Measurements from ENCODE around the gene TBC1D2B.
"Not testable (repeated sequence)": the region's sequence is repeated elsewhere in the genome, so short reads cannot be mapped to it uniquely, and the experiment has no call there.

TBC1D2B gene

GRCh38 chr15:77985031-77985930 lies 92.2 kb downstream of the TBC1D2B start:
- DNase-seq: no peak

GRCh38 chr15:77984446-77984861 lies 93.1 kb downstream of the TBC1D2B start:
- no peak for DNase-seq

DNA sequence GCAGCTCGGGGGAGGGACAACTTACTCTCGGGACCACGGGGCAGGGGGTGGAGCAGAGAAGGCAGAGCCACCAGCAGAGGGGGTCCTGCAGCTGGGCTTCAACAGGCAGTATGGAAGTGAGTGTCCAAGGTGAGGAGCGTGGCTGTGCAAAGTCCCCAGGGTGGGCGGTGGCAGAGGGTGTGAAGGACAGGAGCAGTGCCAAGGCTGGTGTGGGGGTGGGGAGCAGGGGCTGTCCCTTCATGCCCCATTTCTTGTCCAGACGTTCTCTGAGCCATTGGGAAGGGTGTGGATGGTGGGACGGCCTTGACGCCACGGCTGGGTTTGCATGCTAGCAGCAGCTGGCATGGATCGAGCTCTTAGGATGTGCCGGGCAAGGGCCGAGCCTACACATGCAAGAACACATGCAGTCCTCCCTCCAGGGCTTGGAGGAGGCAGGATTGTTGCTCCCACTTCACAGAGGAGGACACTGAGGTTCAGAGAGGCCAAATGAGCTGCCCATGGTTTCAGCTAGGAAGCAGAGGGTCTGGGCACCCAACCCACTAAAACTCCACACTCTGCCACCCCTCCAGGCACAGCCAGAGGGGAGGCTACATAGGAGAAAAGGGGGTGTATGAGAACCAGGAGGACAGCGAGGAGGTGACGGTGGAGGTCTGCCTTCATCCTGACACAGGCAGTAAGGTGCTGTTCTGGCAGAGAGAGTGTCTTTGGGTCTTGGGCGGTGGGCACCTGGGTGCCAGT lies 93.6 kb downstream of the TBC1D2B start:
- DNase-seq: no peak

GRCh38 chr15:77983091-77983707 lies 94.3 kb downstream of the TBC1D2B start:
- DNase-seq: no peak

GRCh38 chr15:77982127-77982490 lies 95.4 kb downstream of the TBC1D2B start:
- no peak for DNase-seq

DNA sequence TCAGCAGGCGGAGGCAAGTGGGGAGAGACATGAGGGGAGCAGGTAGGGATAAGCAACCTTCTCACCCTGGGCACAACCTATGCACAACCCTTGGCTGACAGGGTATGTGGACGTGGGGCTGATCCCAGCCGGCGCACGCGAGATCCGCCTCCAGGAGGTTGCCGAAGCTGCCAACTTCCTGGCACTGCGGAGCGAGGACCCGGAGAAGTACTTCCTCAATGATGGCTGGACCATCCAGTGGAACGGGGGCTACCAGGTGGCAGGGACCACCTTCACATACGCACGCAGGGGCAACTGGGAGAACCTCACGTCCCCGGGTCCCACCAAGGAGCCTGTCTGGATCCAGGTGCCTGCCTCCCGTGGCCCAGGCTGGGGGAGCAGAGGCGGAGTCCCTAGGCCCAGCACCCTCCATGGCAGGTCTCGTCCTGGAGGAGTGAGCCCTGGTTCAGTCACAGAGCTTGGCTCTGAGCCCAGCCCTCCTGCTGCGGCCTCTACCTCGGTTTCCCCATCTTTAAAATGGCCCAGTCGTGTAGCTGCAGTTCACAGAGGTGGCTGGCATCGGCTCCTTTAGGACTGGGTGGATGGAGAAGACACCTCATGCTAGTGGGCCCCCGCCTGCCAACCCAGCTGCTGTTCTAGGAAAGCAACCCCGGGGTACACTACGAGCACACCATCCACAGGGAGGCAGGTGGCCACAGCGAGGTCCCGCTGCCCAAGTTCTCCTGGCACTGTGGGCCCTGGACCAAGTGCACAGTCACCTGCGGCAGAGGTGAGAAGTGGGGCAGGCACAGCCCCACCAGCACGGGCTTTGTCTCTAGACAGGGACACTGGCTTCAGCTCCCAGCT lies 96.0 kb downstream of the TBC1D2B start:
- no peak for DNase-seq

GRCh38 chr15:77980674-77981073 lies 96.8 kb downstream of the TBC1D2B start:
- DNase-seq: not testable (repeated sequence)

DNA sequence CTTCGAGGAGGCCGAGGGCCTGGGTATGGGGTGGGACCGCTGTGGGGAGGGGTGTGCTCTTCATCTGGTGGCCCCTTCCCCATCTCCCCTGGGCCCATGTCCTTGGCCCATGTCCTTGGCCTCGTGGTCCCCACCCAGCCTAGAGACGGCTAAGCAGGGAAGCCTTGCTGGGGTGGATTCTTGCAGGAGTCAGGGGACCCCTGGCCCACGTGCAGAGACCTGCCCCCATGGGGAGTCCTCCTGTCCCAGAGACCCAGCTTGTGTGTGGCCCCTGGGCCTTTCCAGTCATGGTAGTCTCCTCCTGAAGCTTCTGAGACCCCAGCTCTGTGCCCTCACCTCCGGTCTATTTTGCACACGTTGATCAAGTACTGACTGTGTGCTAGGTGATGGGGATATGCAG lies 97.4 kb downstream of the TBC1D2B start:
- no peak for DNase-seq

DNA sequence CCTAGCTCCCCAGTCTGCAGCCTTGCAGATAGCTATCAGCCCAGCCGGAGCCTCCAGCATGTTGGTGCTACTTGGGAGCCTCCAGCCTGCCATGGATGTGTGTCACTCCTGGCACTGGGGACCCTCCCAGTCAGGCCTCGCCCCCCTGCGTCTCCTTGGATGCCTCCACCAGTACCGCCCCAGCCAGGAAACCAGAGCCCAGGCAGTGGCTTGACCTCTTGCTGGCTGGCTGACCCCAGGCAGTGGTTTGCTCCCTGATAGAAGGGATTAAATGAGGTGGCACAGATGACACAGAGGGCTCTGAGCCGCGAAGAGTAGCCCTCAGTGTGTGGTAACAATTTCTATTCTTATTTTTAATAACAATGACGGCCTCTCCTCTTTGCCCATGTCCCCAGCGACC lies 98.4 kb downstream of the TBC1D2B start:
- not testable (repeated sequence) for DNase-seq

DNA sequence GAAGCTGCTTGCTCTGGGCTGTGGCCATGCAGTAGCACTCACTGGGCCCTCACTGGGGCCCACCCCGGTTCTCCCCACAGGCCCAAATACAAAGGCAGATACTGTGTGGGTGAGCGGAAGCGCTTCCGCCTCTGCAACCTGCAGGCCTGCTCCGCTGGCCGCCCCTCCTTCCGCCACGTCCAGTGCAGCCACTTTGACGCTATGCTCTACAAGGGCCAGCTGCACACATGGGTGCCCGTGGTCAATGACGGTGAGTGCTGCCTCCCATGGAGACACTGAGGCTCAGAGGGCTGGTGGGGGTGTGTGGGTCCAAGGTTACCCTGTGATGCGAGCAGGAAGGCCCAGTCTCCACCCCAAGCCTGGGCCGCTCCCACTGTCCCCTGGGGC lies 98.8 kb downstream of the TBC1D2B start:
- not testable (repeated sequence) for DNase-seq

- DNase-seq: not testable (repeated sequence)
These were observed 99.4 kb downstream of the TBC1D2B start for GRCh38 chr15:77977903-77978758.

DNA sequence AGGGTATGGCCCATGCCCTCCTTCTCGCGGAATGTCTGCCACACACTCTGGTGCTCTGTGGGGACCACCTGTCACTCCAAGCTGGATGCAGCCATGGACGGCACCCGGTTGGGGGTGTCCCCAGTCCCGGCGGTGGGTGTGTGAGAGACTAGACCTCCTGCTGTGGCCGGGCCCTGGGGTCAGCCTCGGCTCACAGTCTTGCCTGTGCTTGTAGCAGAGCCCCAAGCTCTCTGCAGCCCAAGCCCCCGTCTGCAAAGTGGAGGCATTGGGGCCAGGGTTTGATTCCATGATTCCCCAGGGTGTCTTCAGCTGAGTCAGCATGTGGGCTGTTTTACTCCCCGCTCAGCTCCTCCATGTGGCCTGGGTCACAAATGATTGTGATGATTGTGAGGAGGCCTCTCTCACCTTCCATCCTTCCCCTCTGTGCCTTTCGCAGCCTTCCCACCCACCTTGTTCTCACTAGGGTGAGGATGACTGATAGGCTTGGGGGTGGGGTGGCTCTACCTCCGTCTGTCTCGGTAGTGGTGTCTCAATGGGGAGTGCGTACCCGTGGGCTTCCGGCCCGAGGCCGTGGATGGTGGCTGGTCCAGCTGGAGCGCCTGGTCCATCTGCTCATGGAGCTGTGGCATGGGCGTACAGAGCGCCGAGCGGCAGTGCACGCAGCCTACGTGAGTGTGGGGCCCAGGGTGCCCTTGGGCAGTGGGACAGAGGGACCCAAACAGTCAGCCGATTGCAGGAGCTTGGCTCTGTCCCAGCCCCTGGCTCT lies 100.6 kb downstream of the TBC1D2B start:
- not testable (repeated sequence) for DNase-seq

GRCh38 chr15:77976095-77976450 lies 101.4 kb downstream of the TBC1D2B start:
- DNase-seq: not testable (repeated sequence)

GRCh38 chr15:77975332-77976094 lies 102.0 kb downstream of the TBC1D2B start:
- no peak for DNase-seq

- DNase-seq: no peak
These were observed 102.8 kb downstream of the TBC1D2B start for GRCh38 chr15:77974416-77975331.

GRCh38 chr15:77974098-77974414 lies 103.5 kb downstream of the TBC1D2B start:
- DNase-seq: no peak

GRCh38 chr15:77973273-77974097 lies 104.0 kb downstream of the TBC1D2B start:
- DNase-seq: not testable (repeated sequence)

DNA sequence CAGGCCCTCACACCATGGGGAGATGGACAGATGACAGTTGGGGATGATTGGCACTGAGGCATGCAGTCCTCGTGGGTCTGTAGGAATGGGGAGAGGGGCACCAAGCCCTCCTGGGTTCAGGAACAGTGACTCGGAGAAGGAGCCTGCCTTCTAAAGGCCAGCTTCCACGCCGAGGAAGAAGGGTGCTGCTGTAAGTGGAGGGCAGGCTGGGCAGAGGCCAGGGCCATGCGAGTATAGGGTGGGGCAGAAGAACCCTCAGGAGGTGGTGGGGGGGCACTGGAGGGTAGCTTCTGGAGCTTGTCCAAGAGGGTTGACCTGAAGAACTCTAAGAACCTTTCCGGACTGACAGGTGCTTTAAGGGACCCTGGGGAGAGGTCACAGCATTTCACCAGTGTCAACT lies 104.8 kb downstream of the TBC1D2B start:
- DNase-seq: not testable (repeated sequence)
